WI38 (cell line): ENCODE data around the gene MYO5C.

Experiments
- H3K4me3 ChIP-seq: 2 replicates; pipeline ENCODE4 v1.5.1; 2011; ENCODE audit warnings: low read depth, mild to moderate bottlenecking, control low read depth, low read length
- CTCF ChIP-seq: IDR thresholded peaks from 2 replicates; pipeline ENCODE4 v1.5.1; 2012; ENCODE audit warnings: low read depth, mild to moderate bottlenecking, control low read depth, low read length

MYO5C gene

GRCh38 chr15:52220937-52221660 lies 74.5 kb downstream of the MYO5C start:
- no peak for TF ChIP-seq CTCF
- H3K4me3 ChIP-seq: no peak overlapping the region

GRCh38 chr15:52220251-52220650 lies 75.4 kb downstream of the MYO5C start:
- no peak overlapping the region for H3K4me3 ChIP-seq
- TF ChIP-seq CTCF: no peak

GRCh38 chr15:52218816-52219215 lies 76.8 kb downstream of the MYO5C start:
- no peak overlapping the region for H3K4me3 ChIP-seq
- no peak for TF ChIP-seq CTCF

GRCh38 chr15:52218371-52218770 lies 77.2 kb downstream of the MYO5C start:
- H3K4me3 ChIP-seq: no peak overlapping the region
- TF ChIP-seq CTCF: no peak

GRCh38 chr15:52217186-52217585 lies 78.4 kb downstream of the MYO5C start:
- no peak overlapping the region for H3K4me3 ChIP-seq
- TF ChIP-seq CTCF: no peak

- TF ChIP-seq CTCF: no peak
- no peak overlapping the region for H3K4me3 ChIP-seq
Observed at GRCh38 chr15:52214553-52214952, 81.1 kb downstream of the MYO5C start.

- H3K4me3 ChIP-seq: no peak overlapping the region
- TF ChIP-seq CTCF: no peak
Observed at GRCh38 chr15:52213206-52213605, 82.4 kb downstream of the MYO5C start.
